ENCODE results near the gene TMC7.
"Not testable (repeated sequence)": the region's sequence is repeated elsewhere in the genome, so short reads cannot be mapped to it uniquely, and the experiment has no call there.

Gene TMC7

DNA sequence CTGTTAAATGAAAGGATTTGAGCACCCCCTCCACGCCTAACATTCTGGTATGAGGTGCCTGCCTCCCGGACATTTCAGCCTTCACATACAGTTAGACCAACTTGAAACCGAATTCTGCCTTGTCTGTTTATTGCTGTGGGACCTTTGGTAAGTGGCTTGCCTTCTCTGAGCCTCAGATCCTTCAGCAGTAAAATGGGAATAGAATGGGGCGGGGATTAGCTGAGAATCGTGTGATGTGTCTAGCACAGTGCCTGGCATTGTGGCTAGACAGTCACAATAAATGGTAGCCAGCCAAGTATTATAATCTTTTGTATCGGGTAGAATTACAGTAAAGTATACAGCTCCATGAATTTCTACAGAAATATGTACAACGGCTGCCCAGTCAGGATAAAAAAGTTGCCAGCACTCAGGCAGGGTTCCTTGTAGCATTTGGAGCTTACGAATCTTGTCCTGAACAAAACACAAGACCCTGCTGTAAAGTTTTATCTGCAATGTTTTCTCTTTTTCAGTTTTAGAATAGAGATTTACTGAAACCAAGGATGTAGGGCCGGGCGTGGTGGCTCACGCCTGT is 786 bp downstream of the TMC7 start:
- DNase-seq (ENCODE audit: low read depth): no peak

DNA sequence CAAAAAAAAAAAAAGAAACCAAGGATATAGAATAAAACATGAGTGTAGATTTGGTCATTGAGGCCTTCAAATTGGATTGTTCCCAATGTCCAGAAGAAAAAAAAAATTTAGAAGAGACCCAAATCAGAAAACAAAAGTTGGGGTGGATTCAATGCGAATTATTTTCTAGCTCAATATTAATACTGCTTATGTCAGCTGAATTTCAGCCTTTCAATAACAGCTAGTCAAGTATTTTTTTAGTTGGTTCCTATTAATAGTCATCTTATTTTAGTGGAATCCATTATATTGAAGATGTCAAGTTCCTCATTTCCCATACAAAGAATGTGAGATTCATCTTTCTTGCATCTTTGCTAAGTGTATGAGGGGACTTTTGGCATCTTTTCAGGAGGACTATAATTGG is 1.5 kb downstream of the TMC7 start:
- not testable (repeated sequence) for DNase-seq (ENCODE audit: low read depth)

DNA sequence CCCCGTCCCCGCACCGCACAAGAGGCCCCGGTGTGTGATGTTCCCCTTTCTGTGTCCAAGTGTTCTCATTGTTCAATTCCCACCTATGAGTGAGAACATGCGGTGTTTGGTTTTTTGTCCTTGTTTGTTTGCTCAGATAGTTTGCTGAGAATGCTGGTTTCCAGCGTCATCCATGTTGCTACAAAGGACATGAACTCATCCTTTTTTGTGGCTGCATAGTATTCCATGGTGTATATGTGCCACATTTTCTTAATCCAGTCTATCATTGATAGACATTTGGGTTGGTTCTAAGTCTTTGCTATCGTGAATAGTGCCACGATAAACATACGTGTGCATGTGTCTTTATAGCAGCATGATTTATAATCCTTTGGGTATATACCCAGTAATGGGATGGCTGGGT is 8.0 kb downstream of the TMC7 start:
- DNase-seq (ENCODE audit: low read depth): not testable (repeated sequence)

DNA sequence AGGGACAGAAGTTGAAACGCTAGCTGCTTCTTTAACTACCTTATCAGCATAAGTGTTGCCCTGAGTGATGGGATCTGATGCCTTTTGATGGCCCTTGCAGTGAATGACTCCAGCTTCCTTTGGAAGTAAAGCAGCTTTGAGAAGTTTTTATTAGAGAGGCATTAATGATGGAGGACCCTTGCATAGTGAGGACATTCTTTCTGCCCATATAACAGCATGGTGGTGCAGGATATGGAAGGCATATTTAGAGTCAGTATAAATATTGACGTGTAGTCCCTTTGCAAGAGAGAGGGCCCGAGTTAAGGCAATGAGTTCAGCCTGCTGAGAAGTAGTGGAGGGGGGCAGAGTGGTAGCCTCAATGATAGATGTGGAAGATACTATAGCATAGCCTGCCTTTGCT is 9.8 kb downstream of the TMC7 start:
- not testable (repeated sequence) for DNase-seq (ENCODE audit: low read depth)

DNA sequence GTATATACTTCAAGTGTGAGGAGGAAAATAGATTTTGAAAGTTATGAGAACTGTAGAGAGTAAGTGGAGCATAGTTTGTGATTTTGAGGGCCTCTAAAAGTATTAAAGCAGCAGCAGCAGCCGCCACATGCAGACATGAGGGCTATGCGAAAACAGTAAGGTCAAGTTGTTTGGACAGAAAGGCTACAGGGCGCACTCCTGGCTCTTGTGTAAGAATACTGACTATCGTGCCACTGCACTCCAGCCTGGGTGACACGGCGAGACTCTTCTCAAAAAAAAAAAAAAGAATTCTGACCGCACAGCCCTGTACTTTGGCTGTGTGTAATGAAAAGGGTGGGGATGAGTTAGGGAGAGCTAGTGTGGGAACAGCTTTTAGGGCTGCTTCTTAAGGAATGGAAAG is 10.4 kb downstream of the TMC7 start:
- not testable (repeated sequence) for DNase-seq (ENCODE audit: low read depth)

DNA sequence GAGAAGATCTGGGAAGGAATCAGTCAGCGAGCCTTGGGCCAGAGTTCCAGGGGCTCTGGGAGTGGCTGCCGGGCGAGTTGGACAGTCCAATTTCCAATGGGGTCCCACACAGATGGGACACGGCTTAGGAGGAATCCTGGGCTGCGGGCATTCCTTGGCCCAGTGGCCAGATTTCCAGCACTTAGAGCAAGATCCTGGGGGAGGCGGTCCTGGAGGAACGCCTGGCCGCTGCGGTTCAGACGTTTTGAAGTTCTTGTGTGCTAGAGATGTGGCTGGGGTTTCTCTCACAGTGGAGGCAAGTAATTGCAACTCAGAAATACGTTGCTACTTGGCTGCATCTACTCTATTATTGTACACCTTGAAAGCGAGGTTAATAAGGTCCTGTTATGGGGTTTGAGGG is 11.7 kb downstream of the TMC7 start:
- DNase-seq (ENCODE audit: low read depth): not testable (repeated sequence)

DNA sequence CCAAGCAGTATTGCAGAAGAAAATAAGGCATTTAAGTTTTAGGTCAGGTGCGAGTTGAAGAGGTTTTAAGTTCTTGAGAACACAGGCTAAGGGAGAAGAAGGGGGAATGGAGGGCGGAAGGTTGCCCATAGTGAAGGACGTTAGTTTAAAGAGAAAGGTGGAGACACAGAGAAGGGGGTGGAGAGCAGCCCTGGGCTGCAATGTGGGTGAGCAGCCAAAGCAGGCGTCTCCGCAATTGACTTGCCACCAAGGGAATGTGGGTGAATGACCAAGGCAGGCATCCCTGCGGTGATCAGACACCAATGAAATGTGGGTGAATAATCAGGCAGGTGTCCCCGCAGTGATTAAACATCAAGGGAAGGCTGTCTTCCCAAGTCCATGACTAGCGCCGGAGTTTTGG is 12.8 kb downstream of the TMC7 start:
- not testable (repeated sequence) for DNase-seq (ENCODE audit: low read depth)

DNA sequence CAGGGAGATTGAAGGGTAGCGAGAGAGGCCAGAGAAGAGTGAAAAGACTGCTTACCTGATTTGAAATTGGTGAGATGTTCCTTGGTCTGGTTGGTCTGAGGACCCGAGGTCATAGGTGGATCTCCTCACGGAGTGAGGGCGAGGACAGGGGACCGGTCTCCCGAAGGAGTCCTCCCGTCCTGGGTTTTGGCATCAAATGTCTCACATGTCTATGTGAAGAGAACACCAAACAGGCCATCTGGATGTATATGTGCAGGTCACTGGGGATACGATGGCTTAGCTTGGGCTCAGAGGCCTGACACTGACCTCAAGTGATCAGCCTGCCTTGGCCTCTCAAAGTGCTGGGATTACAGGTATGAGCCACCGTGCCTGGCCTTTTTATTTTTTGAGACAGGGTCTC is 13.3 kb downstream of the TMC7 start:
- not testable (repeated sequence) for DNase-seq (ENCODE audit: low read depth)

DNA sequence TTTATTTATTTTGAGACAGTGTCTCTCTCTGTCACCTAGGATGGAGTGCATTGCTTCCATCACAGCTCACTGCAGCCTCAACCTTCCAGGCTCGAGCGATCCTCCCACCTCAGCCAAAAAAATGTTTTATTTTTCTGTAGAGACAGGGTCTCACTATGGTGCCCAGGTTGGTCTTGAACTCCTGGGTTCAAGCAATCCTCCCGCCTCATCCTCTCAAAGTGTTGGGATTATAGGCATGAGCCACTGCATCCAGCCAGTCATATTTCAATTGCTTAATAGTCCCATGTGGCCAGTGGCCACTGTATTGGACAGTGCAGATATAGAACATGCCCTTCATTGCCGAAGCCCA is 15.3 kb downstream of the TMC7 start:
- DNase-seq (ENCODE audit: low read depth): no peak

DNA sequence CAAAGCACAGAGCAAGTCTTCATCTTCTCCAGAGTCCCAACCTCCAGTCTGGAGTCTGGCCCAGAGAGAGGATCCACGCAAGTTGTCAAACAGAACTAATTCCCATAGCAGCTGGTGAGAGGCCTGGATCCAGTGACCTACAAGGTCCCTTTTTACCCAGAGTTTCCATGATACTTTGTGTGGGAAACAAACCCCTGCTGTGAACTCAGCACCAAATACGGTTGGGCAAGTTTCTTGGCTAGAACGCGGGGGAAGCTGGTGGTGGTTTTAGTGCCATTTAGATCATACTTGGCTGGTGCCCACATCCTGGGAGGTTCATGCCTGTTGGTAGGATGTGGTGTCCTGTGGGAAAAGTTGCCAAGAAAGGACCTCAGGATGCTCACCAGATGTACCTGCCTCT is 18.1 kb downstream of the TMC7 start:
- DNase-seq (ENCODE audit: low read depth): peak; percentile 82

DNA sequence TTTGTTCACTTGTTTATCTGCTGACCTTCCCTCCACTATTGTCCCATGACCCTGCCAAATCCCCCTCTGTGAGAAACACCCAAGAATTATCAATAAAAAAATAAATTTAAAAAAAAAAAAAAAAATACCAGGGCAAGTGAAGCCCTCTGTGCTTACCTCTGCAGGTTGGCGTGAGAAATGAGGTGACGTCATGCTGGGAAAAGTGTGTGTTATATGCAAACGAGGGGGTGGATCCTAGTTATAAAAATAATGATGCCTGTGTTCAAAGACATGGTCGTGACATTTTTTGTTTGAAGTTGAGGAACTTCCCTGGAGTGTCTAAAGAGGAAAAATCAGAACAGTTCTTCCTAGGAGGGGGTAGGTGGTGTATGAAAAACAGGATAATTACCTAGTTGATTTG is 20.2 kb downstream of the TMC7 start:
- no peak for DNase-seq (ENCODE audit: low read depth)

DNA sequence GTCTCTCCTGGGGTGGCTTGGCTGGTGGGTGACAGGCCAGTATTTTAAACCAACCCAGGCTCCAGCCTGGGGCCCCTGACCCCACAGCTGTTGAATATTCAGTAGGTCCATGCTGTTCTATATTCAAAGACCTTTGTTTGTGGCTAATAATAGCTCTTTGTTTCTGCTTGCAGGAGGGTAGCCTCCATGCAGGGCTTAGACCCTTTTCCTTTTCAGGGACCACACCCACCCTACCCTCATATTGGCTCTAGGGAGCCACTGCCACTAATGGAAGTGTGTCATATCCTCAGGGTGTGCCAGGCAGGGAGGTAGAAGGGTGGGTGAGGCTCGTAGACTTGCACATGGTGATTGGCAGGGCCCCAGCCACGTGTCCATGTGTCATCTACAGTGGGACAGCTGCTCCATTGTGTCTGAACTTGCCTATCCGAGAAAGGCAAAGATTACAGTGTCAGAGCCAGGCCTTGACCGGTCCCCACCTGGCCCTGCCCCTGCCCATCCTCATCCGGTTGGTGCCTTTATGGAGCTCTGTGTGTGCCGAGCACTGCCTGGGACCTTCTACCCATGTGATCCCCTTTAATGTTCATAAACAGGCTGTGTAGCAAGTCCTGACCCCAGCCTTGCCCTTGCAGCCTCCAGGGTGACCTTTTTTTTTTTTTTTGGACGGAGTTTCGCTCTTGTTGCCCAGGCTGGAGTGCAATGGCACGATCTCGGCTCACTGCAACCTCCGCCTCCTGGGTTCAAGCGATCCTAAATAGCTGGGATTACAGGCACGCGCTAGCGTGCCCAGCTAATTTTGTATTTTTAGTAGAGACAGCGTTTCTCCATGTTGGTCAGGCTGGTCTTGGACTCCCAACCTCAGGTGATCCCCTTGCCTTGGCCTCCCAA is 22.1 kb downstream of the TMC7 start:
- DNase-seq (ENCODE audit: low read depth): no peak

DNA sequence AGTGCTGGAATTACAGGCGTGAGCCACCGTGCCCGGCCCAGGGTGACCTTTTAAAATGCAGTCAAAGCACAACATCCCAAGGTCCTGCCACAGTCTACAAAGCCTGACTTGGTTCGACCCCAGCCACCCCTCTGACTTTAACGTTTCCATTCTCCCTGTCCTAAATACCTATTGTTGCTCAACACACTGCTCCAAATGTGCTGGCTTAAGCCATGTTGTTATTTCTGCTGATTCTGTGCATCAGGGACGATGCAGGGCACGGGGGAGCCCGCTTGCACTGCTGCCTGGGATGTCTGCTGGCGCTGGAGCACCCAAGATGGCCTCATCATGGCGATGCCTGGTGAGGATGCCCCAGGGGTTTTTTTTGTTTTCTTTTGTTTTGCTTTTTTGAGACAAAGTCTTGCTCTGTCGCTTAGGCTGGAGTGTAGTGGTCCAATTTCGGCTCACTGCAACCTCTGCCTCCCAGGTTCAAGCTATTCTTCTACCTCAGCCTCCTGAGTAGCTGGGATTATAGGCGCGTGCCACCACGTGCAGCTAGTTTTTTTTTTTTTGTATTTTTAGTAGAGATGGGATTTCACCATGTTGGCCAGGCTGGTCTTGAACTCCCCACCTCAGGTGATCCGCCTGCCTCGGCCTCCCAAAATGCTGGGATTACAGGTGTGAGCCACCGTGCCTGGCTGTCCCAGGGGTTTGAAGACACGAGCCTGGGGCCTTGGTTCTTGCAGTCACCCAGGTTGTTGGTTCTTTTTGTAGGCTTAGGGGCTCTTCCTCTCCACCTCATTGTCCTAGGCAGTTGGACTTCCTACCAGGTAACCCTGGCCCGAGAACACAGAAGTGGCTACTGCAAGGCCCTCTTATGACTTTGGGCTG is 22.9 kb downstream of the TMC7 start:
- DNase-seq (ENCODE audit: low read depth): no peak

DNA sequence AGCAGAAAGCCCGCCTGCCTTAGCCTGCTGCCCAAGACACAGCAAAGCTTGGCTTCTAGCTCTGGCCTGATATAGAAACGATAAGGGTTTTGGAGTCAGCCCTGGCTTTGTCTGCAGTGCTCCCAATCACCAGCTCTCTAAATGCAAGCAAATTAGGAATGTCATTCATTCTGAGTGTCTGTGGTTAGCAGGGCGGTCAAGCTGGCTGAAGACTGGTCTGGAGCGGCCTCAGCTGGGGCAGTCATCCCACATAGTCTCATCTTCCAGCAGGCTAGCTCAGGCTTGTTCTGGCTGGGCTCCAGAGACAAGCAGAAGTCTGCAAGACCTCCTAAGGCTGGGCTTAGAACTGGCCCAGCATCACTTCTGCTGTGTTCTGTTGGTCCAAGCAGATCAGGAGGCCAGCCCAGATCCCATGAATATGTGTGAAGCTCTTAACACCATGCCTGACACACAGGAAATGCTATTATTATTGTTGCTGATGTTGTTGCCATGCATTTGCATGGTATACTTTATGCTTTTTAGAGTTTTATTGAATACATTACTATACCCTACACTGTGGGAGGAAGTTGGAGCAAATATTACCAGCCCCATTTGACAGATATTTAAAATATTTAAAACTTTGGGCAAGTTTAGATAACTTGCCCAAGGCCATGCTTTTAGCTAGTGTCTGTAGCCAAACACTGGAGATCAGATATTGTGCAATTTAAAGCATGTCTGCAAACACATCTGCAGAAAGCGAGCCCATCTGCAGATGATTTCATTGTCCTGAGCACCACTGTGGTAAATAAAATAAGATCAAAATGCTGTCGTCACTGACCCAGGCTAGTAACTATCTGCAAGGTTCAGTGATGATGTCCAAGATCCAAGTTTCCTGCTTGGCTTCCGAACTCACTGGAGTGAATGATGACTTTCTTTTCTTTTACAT is 24.8 kb downstream of the TMC7 start:
- DNase-seq (ENCODE audit: low read depth): peak; percentile 50

DNA sequence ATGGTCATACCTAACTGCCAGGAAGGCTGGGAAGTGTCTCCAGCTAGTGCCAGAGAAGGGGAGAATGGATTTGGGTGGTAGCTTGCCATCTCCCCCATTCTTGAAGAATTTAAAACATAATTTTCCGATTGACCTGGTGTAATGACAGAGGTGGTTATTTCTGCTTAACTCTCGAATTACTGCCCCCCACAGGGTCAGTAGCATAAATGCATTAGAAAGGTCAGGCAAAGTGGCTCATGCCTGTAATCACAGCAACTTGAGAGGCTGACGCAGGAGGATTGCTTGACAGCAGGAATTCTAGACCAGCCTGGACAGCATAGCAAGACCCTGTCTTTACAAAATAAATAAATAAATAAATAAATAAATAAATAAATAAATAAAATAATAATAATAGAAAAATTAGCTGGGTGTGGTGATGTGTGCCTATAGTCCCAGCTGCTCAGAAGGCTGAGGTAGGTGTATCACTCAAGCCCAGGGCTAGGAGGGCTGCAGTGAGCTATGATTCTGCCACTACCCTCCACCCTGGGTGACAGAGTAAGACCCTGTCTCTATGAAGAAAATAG is 27.5 kb downstream of the TMC7 start:
- no peak for DNase-seq (ENCODE audit: low read depth)

DNA sequence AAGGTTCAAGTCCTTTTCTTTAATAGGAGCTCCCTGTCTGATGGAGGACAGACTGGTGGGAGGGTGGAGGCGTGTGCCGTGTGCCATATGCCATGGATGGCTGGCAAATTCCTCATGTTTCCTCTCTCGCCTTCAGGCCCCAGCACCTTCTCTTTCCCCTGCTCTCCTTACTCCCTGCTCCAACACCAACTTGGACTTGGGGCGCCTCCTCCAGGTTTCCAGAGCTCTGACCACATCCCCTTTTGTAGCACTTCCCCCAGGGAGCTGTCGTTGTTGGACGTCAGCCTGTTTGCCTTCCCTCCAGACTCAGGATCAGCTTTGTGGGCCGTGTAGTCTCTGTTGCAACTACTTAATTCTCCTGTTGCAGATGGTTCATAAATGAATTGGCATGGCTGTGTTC is 30.7 kb downstream of the TMC7 start:
- DNase-seq (ENCODE audit: low read depth): no peak

DNA sequence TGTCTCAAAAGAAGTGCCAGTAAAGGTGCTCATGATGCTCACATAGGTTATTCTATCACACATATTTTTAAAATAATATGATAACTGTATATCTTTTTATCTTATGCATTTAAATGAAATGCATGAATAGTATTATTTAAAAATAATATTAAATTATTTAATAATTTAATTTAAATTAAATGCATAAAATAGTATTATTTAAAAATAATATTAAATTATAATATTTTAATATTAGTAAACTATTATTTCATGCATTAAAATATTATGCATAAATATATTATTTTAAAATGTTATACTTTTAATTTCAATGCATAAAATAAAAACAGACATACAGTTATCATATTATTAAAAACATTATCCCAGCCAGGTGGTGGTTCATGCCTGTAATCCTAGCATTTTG is 33.4 kb downstream of the TMC7 start:
- no peak for DNase-seq (ENCODE audit: low read depth)

DNA sequence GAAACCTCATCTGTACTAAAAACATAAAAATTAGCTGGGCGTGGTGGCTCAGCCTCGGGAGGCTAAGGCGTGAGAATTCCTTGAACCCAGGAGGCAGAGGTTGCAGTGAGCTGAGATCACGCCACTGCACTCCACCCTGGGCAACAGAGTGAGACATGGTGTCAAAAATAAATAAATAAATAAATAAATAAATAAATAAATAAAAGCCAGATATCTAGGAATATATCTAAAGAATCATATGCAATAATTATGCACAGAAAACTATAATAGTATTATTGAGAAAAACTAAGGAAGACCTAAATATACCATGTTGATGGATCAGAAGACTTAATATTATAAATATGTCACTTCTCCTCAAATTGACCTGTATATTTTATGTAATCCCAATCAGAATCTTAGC is 37.0 kb downstream of the TMC7 start:
- DNase-seq (ENCODE audit: low read depth): no peak

DNA sequence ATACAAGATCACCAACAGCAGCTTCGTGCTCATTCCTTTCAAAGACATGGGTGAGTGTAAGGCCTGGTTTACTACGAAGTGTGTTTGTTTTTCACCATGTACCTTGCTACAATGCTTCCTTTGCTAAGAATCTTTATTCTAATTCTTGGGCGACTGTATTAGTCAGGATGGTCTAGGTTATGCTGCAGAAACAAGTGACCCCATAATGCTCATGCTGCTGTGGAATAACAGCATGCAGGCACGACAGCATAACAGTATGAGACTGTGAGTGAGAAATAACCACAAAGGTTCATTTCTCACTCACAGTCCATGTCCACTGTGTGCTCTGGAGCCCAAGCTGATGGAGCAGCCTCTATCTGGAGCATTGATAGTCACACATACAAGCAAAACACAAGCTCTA is 38.0 kb downstream of the TMC7 start:
- no peak for DNase-seq (ENCODE audit: low read depth)

DNA sequence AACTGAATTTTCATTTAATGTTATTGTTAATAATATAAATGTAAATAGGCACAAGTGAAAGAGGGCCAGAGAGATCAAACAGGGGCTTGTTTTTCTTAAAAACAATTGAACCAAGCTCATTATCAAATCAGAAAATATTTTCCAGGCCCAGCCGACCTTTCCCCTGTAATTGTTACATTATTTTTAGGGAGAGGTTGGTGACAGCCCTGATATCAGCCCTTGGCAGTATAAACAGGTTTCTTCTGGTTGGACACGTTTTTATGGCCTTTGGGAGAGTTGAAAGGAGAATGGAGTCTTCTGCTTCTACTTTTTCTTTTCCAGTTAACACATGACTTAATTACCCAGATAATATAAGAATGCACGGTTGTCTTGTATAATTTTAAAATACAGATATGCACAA is 43.7 kb downstream of the TMC7 start:
- DNase-seq (ENCODE audit: low read depth): no peak

DNA sequence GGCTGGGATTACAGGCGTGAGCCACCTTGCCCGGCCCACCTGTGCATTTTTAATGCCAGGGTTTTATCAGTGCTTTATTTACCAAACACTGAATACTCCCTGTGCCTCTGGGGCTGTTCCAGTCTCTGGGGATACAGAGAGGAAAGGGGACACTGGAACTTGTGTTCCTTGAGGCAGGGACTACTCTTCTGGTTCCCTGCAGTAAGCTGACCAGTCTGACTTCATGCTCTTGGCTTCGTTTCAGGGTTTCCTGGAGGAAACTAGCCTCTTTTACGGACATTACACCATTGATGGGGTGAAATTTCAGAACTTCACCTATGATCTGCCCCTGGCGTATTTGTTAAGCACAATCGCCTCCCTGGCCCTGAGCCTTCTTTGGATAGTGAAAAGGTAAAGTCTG is 46.2 kb downstream of the TMC7 start:
- DNase-seq (ENCODE audit: low read depth): no peak

DNA sequence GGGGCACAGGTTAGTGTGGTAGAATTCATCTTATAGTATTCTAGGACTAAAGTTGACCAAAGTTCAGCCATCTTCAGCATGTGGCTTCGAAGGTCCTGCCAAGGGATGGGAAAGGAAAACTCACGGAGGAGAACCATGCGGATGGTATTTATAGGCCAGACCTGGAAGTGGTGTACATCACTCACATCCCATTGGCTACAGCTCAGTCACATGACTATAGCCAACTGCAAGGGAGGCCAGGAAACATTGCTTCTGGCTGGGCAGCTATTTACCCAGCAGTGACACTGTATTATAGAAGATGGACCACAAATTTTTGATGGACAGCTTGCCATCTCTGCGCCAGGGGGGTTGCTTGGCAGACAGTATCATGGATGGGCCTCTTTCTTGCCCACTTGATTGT is 48.0 kb downstream of the TMC7 start:
- no peak for DNase-seq (ENCODE audit: low read depth)

Measured in GM04503 (cell line).